Mucosa of descending colon (tissue), 3 donors: ENCODE data around the gene CACNA1C. TPM values are rescaled to one million over a fixed set of nuclear protein-coding genes. Genes with fewer than 3 reads are reported as not detected.

Experiments used
- ATAC-seq: fragments of 200-7000 bp; cut with Tn5 transposase; one replicate; pipeline ENCODE4 v1.9.1; 2020; ENCODE audit warnings: mild to moderate bottlenecking, moderate library complexity
- DNase-seq, 3 donors: peaks; one replicate each; pipeline ENCODE4 v3.0.0-alpha.2; 2020
- H3K36me3 ChIP-seq: fragments of 200-600 bp; one replicate; pipeline ENCODE4 v1.8.0; 2021; ENCODE audit warnings: low read depth, mild to moderate bottlenecking
- H3K4me1 ChIP-seq: fragments of 200-600 bp; one replicate; pipeline ENCODE4 v1.8.0; 2021; ENCODE audit warnings: low read depth, mild to moderate bottlenecking
- H3K4me3 ChIP-seq: fragments of 200-600 bp; one replicate; pipeline ENCODE4 v1.8.0; 2021; ENCODE audit warnings: mild to moderate bottlenecking
- H3K9me3 ChIP-seq: fragments of 200-600 bp; one replicate; pipeline ENCODE4 v1.8.0; 2021; ENCODE audit warnings: mild to moderate bottlenecking
- intact Hi-C, 2 donors: fragments of 100-400 bp; cut with DNase I in 1 of 2; cut with micrococcal nuclease in 1 of 2; formaldehyde crosslinking; loops; one replicate each; pipeline versions ENCODE4 v1.11.0 to v1.11.1; 2022; cut with DNase I, micrococcal nuclease
- total RNA-seq, 3 donors: library from RNA; stranded (reverse); fragmentation: NEBNext Ultra II Directional in 2 of 3; extraction: Animal tissue kit (Norgen Biotek cat#: 25700) in 2 of 3; gene quantifications; one replicate each; pipeline versions ENCODE4 v1.2.1 to v1.2.4, GENCODE V29; 2021 to 2023
- TF ChIP-seq, protein P1 (sequence below): fragments of 200-600 bp; IDR thresholded peaks from one replicate; pipeline ENCODE4 v1.8.0; 2022; ENCODE audit warnings: antibody characterized with exemption, mild to moderate bottlenecking
- donor health status: DM: no; HTN: no; CAD: no; lungs with moderate emphysema.
- donor health status: DM: no; HTN: no; CAD: no.
- donor health status: DM: no; HTN: yes; CAD: no.

CACNA1C gene
- total RNA-seq, 3 donors from 2014 or later, result 5.5 to 89.4 (median 9.2) TPM

DNA sequence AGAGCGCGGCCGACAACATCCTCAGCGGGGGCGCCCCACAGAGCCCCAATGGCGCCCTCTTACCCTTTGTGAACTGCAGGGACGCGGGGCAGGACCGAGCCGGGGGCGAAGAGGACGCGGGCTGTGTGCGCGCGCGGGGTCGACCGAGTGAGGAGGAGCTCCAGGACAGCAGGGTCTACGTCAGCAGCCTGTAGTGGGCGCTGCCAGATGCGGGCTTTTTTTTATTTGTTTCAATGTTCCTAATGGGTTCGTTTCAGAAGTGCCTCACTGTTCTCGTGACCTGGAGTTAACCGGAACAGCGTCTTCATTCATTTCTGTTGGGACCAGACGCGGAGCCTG, 638.2 kb downstream of the CACNA1C start:
- H3K9me3 ChIP-seq, result no peaks in the 10 kb centered on the region
- H3K4me3 ChIP-seq, result peak overlapping the region; percentile 17
- TF ChIP-seq, protein P1, sequence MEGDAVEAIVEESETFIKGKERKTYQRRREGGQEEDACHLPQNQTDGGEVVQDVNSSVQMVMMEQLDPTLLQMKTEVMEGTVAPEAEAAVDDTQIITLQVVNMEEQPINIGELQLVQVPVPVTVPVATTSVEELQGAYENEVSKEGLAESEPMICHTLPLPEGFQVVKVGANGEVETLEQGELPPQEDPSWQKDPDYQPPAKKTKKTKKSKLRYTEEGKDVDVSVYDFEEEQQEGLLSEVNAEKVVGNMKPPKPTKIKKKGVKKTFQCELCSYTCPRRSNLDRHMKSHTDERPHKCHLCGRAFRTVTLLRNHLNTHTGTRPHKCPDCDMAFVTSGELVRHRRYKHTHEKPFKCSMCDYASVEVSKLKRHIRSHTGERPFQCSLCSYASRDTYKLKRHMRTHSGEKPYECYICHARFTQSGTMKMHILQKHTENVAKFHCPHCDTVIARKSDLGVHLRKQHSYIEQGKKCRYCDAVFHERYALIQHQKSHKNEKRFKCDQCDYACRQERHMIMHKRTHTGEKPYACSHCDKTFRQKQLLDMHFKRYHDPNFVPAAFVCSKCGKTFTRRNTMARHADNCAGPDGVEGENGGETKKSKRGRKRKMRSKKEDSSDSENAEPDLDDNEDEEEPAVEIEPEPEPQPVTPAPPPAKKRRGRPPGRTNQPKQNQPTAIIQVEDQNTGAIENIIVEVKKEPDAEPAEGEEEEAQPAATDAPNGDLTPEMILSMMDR, result no peak
- DNase-seq (peak; percentile 48 to 70 (median 56)), ATAC-seq (peak; percentile 65)
- H3K4me1 ChIP-seq, result peaks cover 5% of the 10 kb centered on the region
- intact Hi-C loops, result no loop called here
- no peaks in the 10 kb centered on the region for H3K36me3 ChIP-seq

DNA sequence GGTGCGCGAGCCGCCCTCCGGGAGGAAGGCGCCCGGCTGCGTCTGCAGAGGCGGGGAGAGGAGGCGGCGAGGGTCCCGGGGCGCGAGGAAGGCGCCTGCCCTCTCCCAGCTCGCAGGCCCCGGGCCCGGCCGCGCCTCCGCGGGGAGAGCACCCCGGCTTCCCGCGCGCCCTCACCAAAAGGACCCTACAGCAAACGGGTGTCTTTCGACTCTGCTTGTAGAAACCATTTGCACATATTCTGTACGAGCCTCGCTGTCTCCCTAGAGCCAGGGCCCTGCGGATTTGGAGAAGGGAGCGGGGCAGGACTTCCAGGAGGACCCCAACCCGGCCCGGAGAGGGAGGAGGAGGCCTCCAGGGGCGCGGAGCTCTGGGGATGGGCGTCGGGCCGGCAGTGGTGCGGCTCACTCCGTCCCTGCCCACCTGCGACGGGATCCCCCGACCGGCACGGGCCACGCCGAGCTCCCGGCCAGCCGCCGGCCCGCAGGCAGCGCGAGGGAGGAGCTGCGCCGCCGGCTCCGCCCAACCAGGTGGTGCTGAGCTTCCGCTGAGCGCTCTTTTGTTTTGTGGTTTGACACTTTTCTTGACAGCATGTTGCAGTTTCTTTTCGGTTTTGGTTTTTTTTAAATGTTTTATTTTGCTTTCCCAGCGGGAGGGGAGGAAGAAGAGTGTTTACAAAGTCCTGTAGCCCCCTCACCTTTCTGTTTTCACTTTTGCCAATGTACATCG, 638.7 kb downstream of the CACNA1C start:
- peaks cover 5% of the 10 kb centered on the region for H3K4me1 ChIP-seq
- H3K4me3 ChIP-seq, result peak overlapping the region; percentile 17
- TF ChIP-seq, protein P1, result no peak
- H3K9me3 ChIP-seq, result no peaks in the 10 kb centered on the region
- ATAC-seq, result peak; percentile 90
- no peaks in the 10 kb centered on the region for H3K36me3 ChIP-seq
- DNase-seq, result peak; percentile 30 to 69 (median 57)
- intact Hi-C loops, result no loop called here

DNA sequence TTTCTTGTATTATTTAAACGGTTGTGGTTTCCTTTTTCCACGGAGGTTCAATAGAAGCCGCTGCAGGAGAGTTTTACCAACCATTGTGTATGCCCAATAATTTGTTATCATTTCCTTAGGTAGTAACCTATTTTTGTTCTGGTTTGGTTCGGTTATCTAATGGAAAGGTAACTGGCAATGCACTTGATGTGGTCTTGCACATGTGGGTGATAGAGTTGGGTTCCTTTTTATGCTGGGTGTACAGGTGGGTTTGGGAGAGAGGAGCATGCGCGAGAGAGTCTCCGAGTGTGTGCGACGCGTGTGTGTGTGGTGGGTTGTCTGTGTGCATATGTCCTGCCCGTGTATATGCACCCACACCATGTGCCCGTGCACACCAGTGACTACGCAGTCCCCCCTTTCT, 639.3 kb downstream of the CACNA1C start:
- intact Hi-C loops, result no loop called here

DNA sequence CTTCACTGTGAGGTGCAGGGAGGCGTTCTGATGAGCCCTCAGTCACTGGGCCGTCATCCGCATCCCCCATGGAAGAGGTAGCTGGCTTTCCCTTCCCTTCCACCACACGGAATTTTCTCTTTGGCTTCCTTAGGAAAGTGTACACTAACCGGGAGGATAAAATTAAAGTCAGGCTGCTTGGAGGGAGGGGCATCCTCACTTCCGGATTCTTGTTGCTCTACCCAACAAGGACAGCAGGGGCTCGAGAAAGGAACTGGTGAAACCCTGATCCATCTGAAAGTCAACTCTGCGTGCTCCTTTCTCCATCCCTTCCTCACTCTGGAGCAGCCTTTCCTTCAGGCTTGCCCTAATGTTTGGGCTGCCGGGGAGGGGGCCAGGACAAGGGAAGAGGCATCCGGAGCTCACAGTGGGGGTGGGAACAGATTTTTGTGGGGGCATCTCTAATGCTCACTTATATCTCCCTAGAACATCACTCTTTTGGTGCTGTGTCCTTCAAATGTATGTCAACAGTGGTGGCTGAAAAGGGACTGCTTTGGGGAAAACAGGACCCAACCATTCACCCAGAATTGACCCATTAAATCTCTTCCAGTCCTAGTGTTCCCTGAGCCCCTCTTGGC, 640.6 kb downstream of the CACNA1C start:
- no peak overlapping the region for H3K4me3 ChIP-seq
- intact Hi-C loops, result no loop called here
- H3K36me3 ChIP-seq, result no peaks in the 10 kb centered on the region
- TF ChIP-seq, protein P1, result no peak
- no peaks in the 10 kb centered on the region for H3K9me3 ChIP-seq
- no peak for DNase-seq
- H3K4me1 ChIP-seq, result peaks cover 5% of the 10 kb centered on the region
- no peak for ATAC-seq

More for the DNA sequence above, 639.3 kb downstream of the CACNA1C start:
- DNase-seq, result no peak
- no peak for ATAC-seq
- Histone ChIP-seq H3K4me3 (no peak overlapping the region), H3K4me1 (peaks cover 5% of the 10 kb centered on the region), H3K9me3 (no peaks in the 10 kb centered on the region), H3K36me3 (no peaks in the 10 kb centered on the region)
- TF ChIP-seq, protein P1, result no peak

DNA sequence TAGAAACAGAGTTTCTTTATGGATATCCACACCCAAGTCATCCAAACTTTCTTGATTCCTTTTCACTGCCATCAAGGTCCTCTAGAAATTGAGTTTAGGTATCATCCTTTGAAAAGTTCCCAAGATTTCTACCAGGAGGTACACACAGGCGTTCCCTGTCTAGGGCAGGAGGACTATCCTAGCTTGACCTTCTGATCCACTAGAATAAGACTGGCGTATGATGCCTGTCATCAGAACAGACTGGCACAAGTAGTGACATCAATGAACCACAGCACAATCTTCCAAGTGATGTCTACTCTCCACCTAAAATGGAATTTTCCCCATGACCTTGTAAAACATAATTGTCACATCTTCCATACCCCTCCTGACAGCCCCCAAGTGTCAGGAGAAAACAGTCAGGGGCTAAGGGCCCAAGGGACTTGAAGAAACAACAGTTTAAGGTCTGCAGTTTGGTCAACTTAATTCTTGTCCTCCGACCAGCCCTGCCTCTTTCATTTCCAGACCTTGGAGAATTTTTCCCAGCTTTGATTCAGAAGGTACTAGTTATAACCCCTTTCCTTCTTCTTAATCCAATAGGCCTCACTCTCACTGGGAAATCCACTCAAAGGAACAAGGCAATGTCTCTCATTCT, 641.3 kb downstream of the CACNA1C start:
- TF ChIP-seq, protein P1, result no peak
- Histone ChIP-seq H3K9me3 (no peaks in the 10 kb centered on the region), H3K4me3 (no peak overlapping the region), H3K36me3 (no peaks in the 10 kb centered on the region), H3K4me1 (peaks cover 5% of the 10 kb centered on the region)
- no peak for DNase-seq
- intact Hi-C loops, result no loop called here
- no peak for ATAC-seq
